ENCODE data around the gene CKAP2L. TPM values are rescaled to one million over a fixed set of nuclear protein-coding genes. Genes with fewer than 3 reads are reported as not detected.

CKAP2L gene
- total RNA-seq, 1 experiment from 2014 or later = 23.3 TPM

- peaks cover 3 to 6% of the 10 kb centered on the region in 2 experiments for H3K4me1 Mint-ChIP-seq
- Histone ChIP-seq H3K23me2 (ENCODE audit: insufficient read length, low read depth, low read length, poor library complexity, severe bottlenecking) (no peaks in the 10 kb centered on the region), H3K9ac (ENCODE audit: extremely low read depth, insufficient read length, low read length) (no peak overlapping the region), H3T11ph (ENCODE audit: low read length) (no peak overlapping the region), H3K23ac (ENCODE audit: insufficient read length, low read depth, low read length) (no peak overlapping the region), H3K4me2 (ENCODE audit: insufficient read depth, insufficient read length, low read length) (no peak overlapping the region), H3K4ac (ENCODE audit: low read depth, low read length) (no peak overlapping the region), H3K18ac (ENCODE audit: insufficient read length, low read depth, low read length) (no peak overlapping the region), H2BK12ac (ENCODE audit: insufficient read length, low read depth, low read length) (no peak overlapping the region), H2BK15ac (ENCODE audit: low read depth, low read length) (no peak overlapping the region), H2BK120ac (ENCODE audit: low read depth, low read length, poor library complexity, severe bottlenecking) (no peak overlapping the region), H2BK5ac (ENCODE audit: insufficient read length, low read length) (no peak overlapping the region), H2BK20ac (ENCODE audit: low read depth, low read length, poor library complexity, severe bottlenecking) (no peak overlapping the region), H3K14ac (ENCODE audit: insufficient read depth, low read length) (no peak overlapping the region), H4K8ac (replicated peaks; ENCODE audit: insufficient read length, low read depth, low read length) (no peak overlapping the region), H3K9me3 (ENCODE audit: control insufficient read depth, low read depth, low read length) (no peaks in the 10 kb centered on the region), H3K4me1 (ENCODE audit: insufficient read depth, low read length) (no peaks in the 10 kb centered on the region), H2AK5ac (ENCODE audit: insufficient read length, low read length) (no peak overlapping the region), H4K5ac (ENCODE audit: insufficient read length, low read depth, low read length) (no peak overlapping the region), H2AFZ (ENCODE audit: low read length) (no peak overlapping the region), H4K20me1 (ENCODE audit: control insufficient read depth, insufficient read depth, insufficient read length) (no peaks in the 10 kb centered on the region), H3K79me2 (ENCODE audit: insufficient read depth, low read length) (no peaks in the 10 kb centered on the region), H3K27ac (ENCODE audit: insufficient read length, low read depth, low read length) (no peak overlapping the region), H3K56ac (ENCODE audit: insufficient read length, low read depth, low read length) (no peak overlapping the region), H3K27me3 (ENCODE audit: insufficient read depth, low read length) (no peaks in the 10 kb centered on the region), H4K91ac (ENCODE audit: insufficient read length, low read depth, low read length) (no peak overlapping the region), H3K79me1 (ENCODE audit: insufficient read depth, low read depth, low read length, poor library complexity, severe bottlenecking) (no peaks in the 10 kb centered on the region)
- DNase-seq = no peak
- no CpG with 5 or more reads among the region's 6 CpGs for WGBS (ENCODE audit: extremely low coverage, insufficient read length, low lambda C conversion rate)
- TF ChIP-seq, protein P1, sequence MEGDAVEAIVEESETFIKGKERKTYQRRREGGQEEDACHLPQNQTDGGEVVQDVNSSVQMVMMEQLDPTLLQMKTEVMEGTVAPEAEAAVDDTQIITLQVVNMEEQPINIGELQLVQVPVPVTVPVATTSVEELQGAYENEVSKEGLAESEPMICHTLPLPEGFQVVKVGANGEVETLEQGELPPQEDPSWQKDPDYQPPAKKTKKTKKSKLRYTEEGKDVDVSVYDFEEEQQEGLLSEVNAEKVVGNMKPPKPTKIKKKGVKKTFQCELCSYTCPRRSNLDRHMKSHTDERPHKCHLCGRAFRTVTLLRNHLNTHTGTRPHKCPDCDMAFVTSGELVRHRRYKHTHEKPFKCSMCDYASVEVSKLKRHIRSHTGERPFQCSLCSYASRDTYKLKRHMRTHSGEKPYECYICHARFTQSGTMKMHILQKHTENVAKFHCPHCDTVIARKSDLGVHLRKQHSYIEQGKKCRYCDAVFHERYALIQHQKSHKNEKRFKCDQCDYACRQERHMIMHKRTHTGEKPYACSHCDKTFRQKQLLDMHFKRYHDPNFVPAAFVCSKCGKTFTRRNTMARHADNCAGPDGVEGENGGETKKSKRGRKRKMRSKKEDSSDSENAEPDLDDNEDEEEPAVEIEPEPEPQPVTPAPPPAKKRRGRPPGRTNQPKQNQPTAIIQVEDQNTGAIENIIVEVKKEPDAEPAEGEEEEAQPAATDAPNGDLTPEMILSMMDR (conservative IDR thresholded peaks at IDR 0.05) = no peak
- H3K9me3 Mint-ChIP-seq = no peaks in the 10 kb centered on the region
- H3K27me3 Mint-ChIP-seq (ENCODE audit: low read depth) = no peaks in the 10 kb centered on the region; the same call in 1 of the 2 replicates
- H3K36me3 Mint-ChIP-seq (ENCODE audit: insufficient read depth in 1 of 3, low read depth in 3 of 3) = no peaks in the 10 kb centered on the region
- no peak overlapping the region for H3K4me3 Mint-ChIP-seq
- no peak overlapping the region for H3K27ac Mint-ChIP-seq
Observed at GRCh38 chr2:112687522-112687921, 76.9 kb downstream of the CKAP2L start.

Other genes with a start within 250 kb of the CKAP2L start
- 72.0 and 83.6 TPM in 2 replicates for gene POLR1B, start 222.1 kb downstream of the CKAP2L start, total RNA-seq (2021)
- gene CHCHD5, start 180.0 kb downstream of the CKAP2L start, total RNA-seq (2021) = 30.6 and 32.3 TPM in 2 replicates
- 120 and 123 TPM in 2 replicates for gene SLC20A1, start 118.7 kb downstream of the CKAP2L start, total RNA-seq (2021)
- gene NT5DC4, start 43.6 kb downstream of the CKAP2L start, total RNA-seq (2021) = not detected in 2 replicates
- 0.35 and 0.39 TPM in 2 replicates for gene IL1A, start 19.9 kb upstream of the CKAP2L start, total RNA-seq (2021)
- gene IL1B, start 72.2 kb upstream of the CKAP2L start, total RNA-seq (2021) = not detected in 2 replicates
- 0.55 TPM in 1 of 2 replicates, not detected in the other for gene IL37, start 146.6 kb upstream of the CKAP2L start, total RNA-seq (2021)
- gene IL36G, start 213.4 kb upstream of the CKAP2L start, total RNA-seq (2021) = not detected in 2 replicates
- gene IL36A, start 240.8 kb upstream of the CKAP2L start, total RNA-seq (2021) = not detected in 2 replicates